Glutamatergic neuron (in vitro differentiated cells): ENCODE measurements around the gene STON1. TPM values are rescaled to one million over a fixed set of nuclear protein-coding genes. Genes with fewer than 3 reads are reported as not detected.

ENCODE experiments used
- DNase-seq: peaks from one replicate; pipeline ENCODE4 v3.0.0; 2022
- H3K27ac Mint-ChIP-seq: one replicate; pipeline ENCODE4 v1.8.0; 2020; ENCODE audit warnings: mild to moderate bottlenecking, mixed read lengths, inconsistent platforms; ENCODE audit not compliant: unreplicated experiment
- H3K27me3 Mint-ChIP-seq: one replicate; pipeline ENCODE4 v1.8.0; 2020; ENCODE audit warnings: mild to moderate bottlenecking, moderate library complexity, mixed read lengths, inconsistent platforms; ENCODE audit not compliant: unreplicated experiment
- H3K36me3 Mint-ChIP-seq: one replicate; pipeline ENCODE4 v1.8.0; 2020; ENCODE audit warnings: mild to moderate bottlenecking, mixed read lengths, inconsistent platforms; ENCODE audit not compliant: unreplicated experiment
- H3K4me1 Mint-ChIP-seq: one replicate; pipeline ENCODE4 v1.8.0; 2020; ENCODE audit warnings: mild to moderate bottlenecking, low read depth, mixed read lengths, inconsistent platforms; ENCODE audit not compliant: unreplicated experiment
- H3K4me3 Mint-ChIP-seq: one replicate; pipeline ENCODE4 v1.8.0; 2020; ENCODE audit warnings: mild to moderate bottlenecking, mixed read lengths, inconsistent platforms; ENCODE audit not compliant: unreplicated experiment
- H3K9me3 Mint-ChIP-seq: one replicate; pipeline ENCODE4 v1.8.0; 2020; ENCODE audit warnings: mild to moderate bottlenecking, moderate library complexity, mixed read lengths, inconsistent platforms; ENCODE audit not compliant: unreplicated experiment
- CTCF ChIP-seq: fragments of 200-600 bp; sonication (generic); IDR thresholded peaks from one replicate; pipeline ENCODE4 v1.5.0; 2021; ENCODE audit not compliant: partially characterized antibody, unreplicated experiment
- total RNA-seq: library from RNA; stranded (reverse); fragmentation: NEBNext Ultra II Directional; extraction: Animal tissue kit (Norgen Biotek cat#: 25700); gene quantifications from one replicate; pipeline ENCODE4 v1.2.1, GENCODE V29; 2021; ENCODE audit not compliant: unreplicated experiment

STON1 gene
- total RNA-seq, 1 donor from 2014 or later, result 4.2 TPM

- no peak overlapping the region for H3K27ac Mint-ChIP-seq
- H3K4me3 Mint-ChIP-seq, result no peak overlapping the region
- DNase-seq, result no peak
- H3K9me3 Mint-ChIP-seq, result peaks cover 18% of the 10 kb centered on the region
- peaks cover 4% of the 10 kb centered on the region for H3K27me3 Mint-ChIP-seq
- no peak for TF ChIP-seq CTCF
- no peaks in the 10 kb centered on the region for H3K4me1 Mint-ChIP-seq
- peaks cover 16% of the 10 kb centered on the region for H3K36me3 Mint-ChIP-seq
Measured at GRCh38 chr2:48558456-48558855, 28.5 kb downstream of the STON1 start.

- no peak for DNase-seq
- no peak for TF ChIP-seq CTCF
- Mint-ChIP-seq H3K4me1 (no peaks in the 10 kb centered on the region), H3K27me3 (peaks cover 1% of the 10 kb centered on the region), H3K4me3 (no peak overlapping the region), H3K9me3 (peaks cover 14% of the 10 kb centered on the region), H3K36me3 (peaks cover 12% of the 10 kb centered on the region), H3K27ac (no peak overlapping the region)
Measured at GRCh38 chr2:48560546-48561209, 30.7 kb downstream of the STON1 start.

DNA sequence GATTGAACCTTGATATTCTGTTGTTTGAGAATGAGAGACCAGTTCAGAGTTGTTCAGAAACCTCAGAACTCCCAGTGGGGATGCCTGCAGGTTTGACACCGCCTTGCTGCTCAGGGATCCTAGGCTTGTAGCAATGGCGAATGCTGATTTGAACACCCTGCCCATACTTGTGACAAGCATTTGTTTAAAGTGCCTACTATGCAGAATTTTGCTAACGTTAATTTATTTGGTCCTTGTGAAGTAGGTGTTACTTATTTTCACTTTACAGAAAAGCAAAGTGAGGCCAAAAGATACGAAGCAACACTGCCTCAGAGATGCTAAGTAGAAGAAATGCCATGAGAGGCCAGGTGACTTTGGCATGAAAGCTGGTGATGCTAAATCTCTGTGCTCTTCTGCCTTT, 32.3 kb downstream of the STON1 start:
- Mint-ChIP-seq H3K4me1 (no peaks in the 10 kb centered on the region), H3K27ac (no peak overlapping the region), H3K27me3 (peaks cover 5% of the 10 kb centered on the region), H3K4me3 (no peak overlapping the region), H3K36me3 (peaks cover 12% of the 10 kb centered on the region), H3K9me3 (peaks cover 14% of the 10 kb centered on the region)
- no peak for TF ChIP-seq CTCF
- DNase-seq, result no peak

DNA sequence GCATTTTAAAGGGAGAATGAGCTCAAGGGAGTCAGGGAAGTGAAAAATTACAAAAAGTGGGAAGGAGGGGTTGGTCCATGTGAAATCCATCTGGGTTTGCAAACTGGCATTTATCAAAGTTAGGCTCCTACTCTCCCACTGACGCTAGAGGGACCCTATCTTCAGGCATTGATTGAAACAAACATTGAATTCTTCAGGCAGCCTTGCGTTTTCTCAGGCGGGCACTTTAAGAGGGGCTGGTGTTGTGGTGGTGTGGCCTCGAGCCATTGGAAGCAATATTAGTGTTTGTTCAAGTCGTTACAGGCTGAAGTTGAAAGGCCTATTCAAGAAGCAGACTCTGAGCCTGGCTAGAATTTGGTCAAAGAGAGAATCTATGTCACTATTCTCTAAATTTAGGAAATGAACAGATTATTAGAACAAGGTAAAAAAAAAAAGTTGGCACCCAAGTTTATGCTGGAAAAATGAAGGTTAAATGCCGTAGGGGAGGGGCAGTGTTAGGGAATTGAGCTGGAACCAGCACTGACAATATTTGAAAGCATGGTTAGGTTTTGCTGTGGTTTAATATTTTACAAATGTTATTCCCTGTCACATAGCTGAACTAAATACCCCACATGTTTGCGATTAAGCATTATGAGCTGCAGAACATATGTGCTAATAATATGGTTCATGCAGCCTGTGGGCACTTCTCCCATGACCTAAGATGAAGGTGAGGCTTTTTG, 36.8 kb downstream of the STON1 start:
- H3K4me3 Mint-ChIP-seq, result no peak overlapping the region
- H3K9me3 Mint-ChIP-seq, result peaks cover 1% of the 10 kb centered on the region
- TF ChIP-seq CTCF, result no peak
- no peak for DNase-seq
- H3K36me3 Mint-ChIP-seq, result no peaks in the 10 kb centered on the region
- H3K27me3 Mint-ChIP-seq, result peaks cover 4% of the 10 kb centered on the region
- no peak overlapping the region for H3K27ac Mint-ChIP-seq
- H3K4me1 Mint-ChIP-seq, result no peaks in the 10 kb centered on the region

GRCh38 chr2:48567671-48568070, 37.7 kb downstream of the STON1 start:
- no peaks in the 10 kb centered on the region for H3K36me3 Mint-ChIP-seq
- H3K4me3 Mint-ChIP-seq, result no peak overlapping the region
- H3K9me3 Mint-ChIP-seq, result peaks cover 1% of the 10 kb centered on the region
- DNase-seq, result no peak
- H3K4me1 Mint-ChIP-seq, result no peaks in the 10 kb centered on the region
- H3K27ac Mint-ChIP-seq, result no peak overlapping the region
- TF ChIP-seq CTCF, result no peak
- H3K27me3 Mint-ChIP-seq, result peaks cover 4% of the 10 kb centered on the region
